HG03558 (cell line): ENCODE results near the gene KRT85.
"Not testable (repeated sequence)": the region's sequence is repeated elsewhere in the genome, so short reads cannot be mapped to it uniquely, and the experiment has no call there.

Experiments used
- ATAC-seq: cut with Tn5 transposase; IDR thresholded peaks from one replicate; pipeline ENCODE4 v1.9.1; 2021; ENCODE audit warnings: moderate number of reproducible peaks; ENCODE audit not compliant: unreplicated experiment; ENCODE audit errors: extremely low read depth

The KRT85 gene

GRCh38 chr12:52331833-52332232, 35.4 kb downstream of the KRT85 start:
- no peak for ATAC-seq

- no peak for ATAC-seq
Measured at GRCh38 chr12:52331039-52331438, 36.2 kb downstream of the KRT85 start.

GRCh38 chr12:52327830-52328500, 39.3 kb downstream of the KRT85 start:
- no peak for ATAC-seq

GRCh38 chr12:52327052-52327829, 40.0 kb downstream of the KRT85 start:
- ATAC-seq = peak; percentile 87

- ATAC-seq = no peak
Measured at GRCh38 chr12:52324153-52324444, 43.2 kb downstream of the KRT85 start.

GRCh38 chr12:52323416-52324152, 43.7 kb downstream of the KRT85 start:
- no peak for ATAC-seq

- ATAC-seq = no peak
Measured at GRCh38 chr12:52323001-52323400, 44.3 kb downstream of the KRT85 start.

GRCh38 chr12:52322069-52322468, 45.2 kb downstream of the KRT85 start:
- no peak for ATAC-seq

- ATAC-seq = no peak
Measured at GRCh38 chr12:52321418-52321817, 45.9 kb downstream of the KRT85 start.

GRCh38 chr12:52320784-52321400, 46.4 kb downstream of the KRT85 start, which contains the start of gene KRT83:
Gene KRT83 (minus strand): TSS chr12:52321398. CDS start chr12:52321335, 63 bp downstream.
- no peak for ATAC-seq

- ATAC-seq = no peak
Measured at GRCh38 chr12:52319097-52319496, 48.2 kb downstream of the KRT85 start.

- ATAC-seq = no peak
Measured at GRCh38 chr12:52318241-52318990, 48.9 kb downstream of the KRT85 start.

GRCh38 chr12:52317468-52318052, 49.7 kb downstream of the KRT85 start:
- no peak for ATAC-seq

GRCh38 chr12:52316701-52317100, 50.6 kb downstream of the KRT85 start:
- ATAC-seq = no peak

GRCh38 chr12:52316290-52316689, 51.0 kb downstream of the KRT85 start:
- ATAC-seq = no peak

GRCh38 chr12:52315721-52316120, 51.6 kb downstream of the KRT85 start:
- ATAC-seq = not testable (repeated sequence)

- ATAC-seq = no peak
Measured at GRCh38 chr12:52314511-52314910, 52.8 kb downstream of the KRT85 start.

- ATAC-seq = no peak
Measured at GRCh38 chr12:52313926-52314325, 53.4 kb downstream of the KRT85 start.

GRCh38 chr12:52313461-52313860, 53.8 kb downstream of the KRT85 start:
- no peak for ATAC-seq

- ATAC-seq = no peak
Measured at GRCh38 chr12:52312086-52312485, 55.2 kb downstream of the KRT85 start.
